ENCODE measurements around the gene KCNG2.

DNA sequence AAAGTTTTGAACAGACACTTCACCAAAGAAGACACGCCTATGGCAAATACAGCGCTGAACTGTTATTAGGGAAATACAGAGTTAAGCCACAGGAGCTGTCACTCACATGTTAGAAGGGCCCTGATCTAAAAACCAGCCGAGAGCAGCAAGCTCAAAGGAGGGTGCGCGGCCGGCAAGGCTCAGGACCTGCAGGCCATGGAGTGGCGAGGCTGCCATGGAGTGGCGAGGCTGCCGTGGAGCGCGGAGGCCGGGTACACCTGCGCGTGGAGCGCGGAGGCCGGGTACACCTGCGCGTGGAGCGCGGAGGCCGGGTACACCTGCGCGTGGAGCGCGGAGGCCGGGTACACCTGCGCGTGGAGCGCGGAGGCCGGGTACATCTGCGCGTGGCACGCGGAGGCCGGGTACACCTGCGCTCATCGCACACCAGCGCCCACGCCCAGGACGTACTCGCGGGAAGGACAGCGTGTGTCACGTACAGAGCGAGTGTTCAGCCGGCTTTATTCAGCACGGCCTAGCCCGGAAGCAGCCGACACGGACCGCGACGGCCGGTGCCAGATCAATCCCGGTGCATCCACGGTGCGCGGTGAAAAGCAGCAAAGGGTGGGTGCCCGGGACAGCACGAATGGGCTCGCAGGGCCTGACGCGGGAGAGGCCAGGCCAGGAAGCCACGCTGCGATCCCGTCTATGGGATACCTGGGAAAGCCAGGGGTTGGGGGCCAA is 84.9 kb downstream of the KCNG2 start:
- TF ChIP-seq, protein P1, sequence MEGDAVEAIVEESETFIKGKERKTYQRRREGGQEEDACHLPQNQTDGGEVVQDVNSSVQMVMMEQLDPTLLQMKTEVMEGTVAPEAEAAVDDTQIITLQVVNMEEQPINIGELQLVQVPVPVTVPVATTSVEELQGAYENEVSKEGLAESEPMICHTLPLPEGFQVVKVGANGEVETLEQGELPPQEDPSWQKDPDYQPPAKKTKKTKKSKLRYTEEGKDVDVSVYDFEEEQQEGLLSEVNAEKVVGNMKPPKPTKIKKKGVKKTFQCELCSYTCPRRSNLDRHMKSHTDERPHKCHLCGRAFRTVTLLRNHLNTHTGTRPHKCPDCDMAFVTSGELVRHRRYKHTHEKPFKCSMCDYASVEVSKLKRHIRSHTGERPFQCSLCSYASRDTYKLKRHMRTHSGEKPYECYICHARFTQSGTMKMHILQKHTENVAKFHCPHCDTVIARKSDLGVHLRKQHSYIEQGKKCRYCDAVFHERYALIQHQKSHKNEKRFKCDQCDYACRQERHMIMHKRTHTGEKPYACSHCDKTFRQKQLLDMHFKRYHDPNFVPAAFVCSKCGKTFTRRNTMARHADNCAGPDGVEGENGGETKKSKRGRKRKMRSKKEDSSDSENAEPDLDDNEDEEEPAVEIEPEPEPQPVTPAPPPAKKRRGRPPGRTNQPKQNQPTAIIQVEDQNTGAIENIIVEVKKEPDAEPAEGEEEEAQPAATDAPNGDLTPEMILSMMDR (conservative IDR thresholded peaks at IDR 0.05; ENCODE audit: low read length) = no peak
- no peak for TF ChIP-seq EZH2phosphoT487 (IDR thresholded peaks at IDR 0.05; ENCODE audit: borderline replicate concordance)

Data from Loucy (cell line).